ENCODE measurements around the gene DYNC1H1. TPM values are rescaled to one million over a fixed set of nuclear protein-coding genes. Genes with fewer than 3 reads are reported as not detected.
"Not testable (repeated sequence)": the region's sequence is repeated elsewhere in the genome, so short reads cannot be mapped to it uniquely, and the experiment has no call there.

The DYNC1H1 gene
- polyA plus RNA-seq, 1 donor from 2014 or later: 298 TPM

GRCh38 chr14:102080183-102081080 is 116.1 kb downstream of the DYNC1H1 start:
- Histone ChIP-seq H3K4me3 (ENCODE audit: low read length) (no peak overlapping the region), H3K79me2 (replicated peaks; ENCODE audit: insufficient read depth, low read length) (peaks cover 12% of the 10 kb centered on the region), H3K4me2 (ENCODE audit: low read length) (no peak overlapping the region), H3K9ac (ENCODE audit: low read length) (no peak overlapping the region), H3K9me3 (ENCODE audit: low read length) (no peaks in the 10 kb centered on the region), H3K27me3 (ENCODE audit: insufficient read depth, low read depth, low read length) (no peaks in the 10 kb centered on the region), H3K36me3 (ENCODE audit: insufficient read depth, low read length) (peaks cover 8% of the 10 kb centered on the region), H2AFZ (ENCODE audit: low read depth, low read length) (no peak overlapping the region), H3F3A (ENCODE audit: insufficient read depth, low read length, poor library complexity, severe bottlenecking) (no peaks in the 10 kb centered on the region), H3K27ac (ENCODE audit: low read length) (no peak overlapping the region), H4K20me1 (ENCODE audit: insufficient read depth) (no peaks in the 10 kb centered on the region), H3K9me2 (ENCODE audit: insufficient read depth, low read length) (no peaks in the 10 kb centered on the region)
- TF ChIP-seq MXI1 (conservative IDR thresholded peaks at IDR 0.05; ENCODE audit: poor library complexity, severe bottlenecking) (no peak), TAF1 (IDR thresholded peaks at IDR 0.05; ENCODE audit: low read depth) (no peak), REST (IDR thresholded peaks at IDR 0.05; ENCODE audit: borderline replicate concordance) (no peak)

- Histone ChIP-seq H2AFZ (ENCODE audit: low read depth, low read length) (no peak overlapping the region), H3F3A (ENCODE audit: insufficient read depth, low read length, poor library complexity, severe bottlenecking) (no peaks in the 10 kb centered on the region), H3K27ac (ENCODE audit: low read length) (no peak overlapping the region), H3K27me3 (ENCODE audit: insufficient read depth, low read depth, low read length) (no peaks in the 10 kb centered on the region), H3K4me3 (ENCODE audit: low read length) (no peak overlapping the region), H3K79me2 (replicated peaks; ENCODE audit: insufficient read depth, low read length) (peaks cover 22% of the 10 kb centered on the region), H3K4me2 (ENCODE audit: low read length) (no peak overlapping the region), H3K9me2 (ENCODE audit: insufficient read depth, low read length) (no peaks in the 10 kb centered on the region), H3K9ac (ENCODE audit: low read length) (no peak overlapping the region), H3K9me3 (ENCODE audit: low read length) (no peaks in the 10 kb centered on the region), H3K36me3 (ENCODE audit: insufficient read depth, low read length) (peaks cover 8% of the 10 kb centered on the region), H4K20me1 (ENCODE audit: insufficient read depth) (no peaks in the 10 kb centered on the region)
- no peak for TF ChIP-seq TAF1 (IDR thresholded peaks at IDR 0.05; ENCODE audit: low read depth)
These were observed 117.1 kb downstream of the DYNC1H1 start for GRCh38 chr14:102081231-102082080.

DNA sequence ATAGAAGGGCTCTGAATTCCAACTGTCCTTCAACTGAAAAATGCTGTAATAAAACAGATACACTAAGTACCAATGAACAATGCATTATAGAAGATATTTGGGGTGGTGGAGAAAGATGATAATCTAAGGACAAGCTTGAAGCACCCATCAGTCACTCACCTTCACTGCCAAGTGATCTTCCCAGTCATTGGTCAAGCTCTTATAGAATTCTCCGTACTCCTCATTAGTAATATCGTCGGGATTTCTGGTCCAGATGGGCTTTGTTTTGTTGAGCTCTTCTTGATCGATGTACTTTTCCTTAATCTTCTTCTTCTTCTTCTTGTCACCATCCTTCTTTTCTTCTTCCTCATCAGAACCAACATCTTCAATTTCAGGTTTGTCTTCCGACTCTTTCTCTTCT is 120.1 kb downstream of the DYNC1H1 start:
- Histone ChIP-seq H3K4me2 (ENCODE audit: low read length) (peak overlapping the region; percentile 87), H3K4me3 (ENCODE audit: low read length) (peak overlapping the region; percentile 83), H3K79me2 (replicated peaks; ENCODE audit: insufficient read depth, low read length) (peaks cover 22% of the 10 kb centered on the region)
- H2AFZ ChIP-seq (ENCODE audit: low read depth, low read length); H3K9me2 ChIP-seq (ENCODE audit: insufficient read depth, low read length); H3F3A ChIP-seq (ENCODE audit: insufficient read depth, low read length, poor library complexity, severe bottlenecking); H3K9me3 ChIP-seq (ENCODE audit: low read length); H3K27me3 ChIP-seq (ENCODE audit: insufficient read depth, low read depth, low read length); H3K36me3 ChIP-seq (ENCODE audit: insufficient read depth, low read length); H3K27ac ChIP-seq (ENCODE audit: low read length); H3K9ac ChIP-seq (ENCODE audit: low read length); H4K20me1 ChIP-seq (ENCODE audit: insufficient read depth): not testable (repeated sequence)
